B cell (primary cell): Measurements from ENCODE around the gene CLEC2A. TPM values are rescaled to one million over a fixed set of nuclear protein-coding genes. Genes with fewer than 3 reads are reported as not detected.
"Not testable (repeated sequence)": the region's sequence is repeated elsewhere in the genome, so short reads cannot be mapped to it uniquely, and the experiment has no call there.

Experiments
- ATAC-seq: fragments of 200-7000 bp; cut with Tn5 transposase; one replicate; pipeline ENCODE4 v1.10.0; 2021; ENCODE audit warnings: low read depth, mild to moderate bottlenecking, moderate number of reproducible peaks, moderate library complexity
- CTCF ChIA-PET: fragments of 350-600 bp; sonication (Branson Sonifier 250); formaldehyde crosslinking; loops from one replicate; lab custom pipeline; 2021; ENCODE audit warnings: antibody characterized with exemption, inconsistent platforms; lab: Charles Lee
- POLR2A ChIA-PET: fragments of 350-600 bp; sonication (Branson Sonifier 250); formaldehyde crosslinking; loops from one replicate; lab custom pipeline; 2021; ENCODE audit warnings: antibody characterized with exemption; lab: Charles Lee
- DNase-seq: peaks from one replicate; pipeline ENCODE4 v3.0.0; 2013
- H2AFZ ChIP-seq: 2 replicates; pipeline ENCODE4 v1.6.1; 2012; ENCODE audit warnings: mild to moderate bottlenecking, low read depth, low read length; ENCODE audit not compliant: insufficient read depth, poor library complexity, severe bottlenecking
- H3K27ac ChIP-seq, 2 donors: 1 replicate in 1 of 2; 2 replicates in 1 of 2; pipeline ENCODE4 v1.5.1; 2012 to 2013; ENCODE audit warnings: low read length in 2 of 2, mild to moderate bottlenecking in 2 of 2, moderate library complexity in 1 of 2
- H3K27me3 ChIP-seq, 4 experiments: fragments of 200-600 bp in 1 of 4; sonication (generic) in 1 of 4; replicated peaks in 1 of 4; 1 replicate in 2 of 4; 2 replicates in 2 of 4; pipeline versions ENCODE4 v1.6.1 to v1.7.0; 2013 to 2016; ENCODE audit warnings: low read length in 3 of 4, mild to moderate bottlenecking in 2 of 4, mixed read lengths in 1 of 4, moderate library complexity in 1 of 4; ENCODE audit not compliant: insufficient read depth in 4 of 4, control insufficient read depth in 3 of 4; ENCODE audit errors: control extremely low read depth in 1 of 4
- H3K36me3 ChIP-seq, 2 experiments: replicated peaks in 1 of 2; 1 replicate in 1 of 2; 2 replicates in 1 of 2; pipeline versions ENCODE4 v1.6.1 to v1.7.1; 2013; ENCODE audit warnings: low read length in 1 of 2; ENCODE audit not compliant: insufficient read depth in 2 of 2, control insufficient read depth in 1 of 2; ENCODE audit errors: control extremely low read depth in 1 of 2, extremely low read depth in 1 of 2
- H3K4me1 ChIP-seq, 2 donors: fragments of 200-600 bp in 1 of 2; sonication (generic) in 1 of 2; 1 replicate in 1 of 2; 2 replicates in 1 of 2; pipeline versions ENCODE4 v1.5.1 to v1.6.1; 2013 to 2017; ENCODE audit warnings: low read length in 2 of 2; ENCODE audit not compliant: control insufficient read depth in 2 of 2, insufficient read depth in 2 of 2
- H3K4me2 ChIP-seq: replicated peaks from 2 replicates; pipeline ENCODE3; 2012; ENCODE audit warnings: mild to moderate bottlenecking, low read depth, low read length; ENCODE audit not compliant: poor library complexity, severe bottlenecking
- H3K4me3 ChIP-seq, 5 experiments: fragments of 200-600 bp in 1 of 5; sonication (generic) in 1 of 5; 1 replicate in 3 of 5; 2 replicates in 2 of 5; pipeline versions ENCODE4 v1.5.1 to v1.7.0; 2011 to 2016; ENCODE audit warnings: low read length in 4 of 5, mild to moderate bottlenecking in 4 of 5, low read depth in 2 of 5, control low read depth in 1 of 5, moderate library complexity in 1 of 5; ENCODE audit not compliant: insufficient read depth in 1 of 5; ENCODE audit errors: control extremely low read depth in 1 of 5, extremely low read depth in 1 of 5
- H3K79me2 ChIP-seq: fragments of 200-600 bp; sonication (generic); one replicate; pipeline ENCODE4 v1.6.0; 2016; ENCODE audit warnings: low read length; ENCODE audit not compliant: control insufficient read depth, insufficient read depth
- H3K9ac ChIP-seq: fragments of 200-600 bp; sonication (generic); 2 replicates; pipeline ENCODE4 v1.6.1; 2017; ENCODE audit warnings: mild to moderate bottlenecking, low read length, moderate library complexity
- H3K9me3 ChIP-seq, 3 donors: one replicate each; pipeline versions ENCODE4 v1.6.1 to v1.7.1; 2013; ENCODE audit warnings: low read length in 2 of 3; ENCODE audit not compliant: control insufficient read depth in 2 of 3, insufficient read depth in 1 of 3; ENCODE audit errors: control extremely low read depth in 1 of 3
- H4K20me1 ChIP-seq: 2 replicates; pipeline ENCODE4 v1.6.0; 2012; ENCODE audit warnings: mild to moderate bottlenecking, low read length; ENCODE audit not compliant: insufficient read depth, control insufficient read depth, poor library complexity, severe bottlenecking
- H3K27ac Mint-ChIP-seq: one replicate; pipeline ENCODE4 v1.8.0; 2021; ENCODE audit warnings: mixed read lengths
- H3K27me3 Mint-ChIP-seq: one replicate; pipeline ENCODE4 v1.8.0; 2021; ENCODE audit warnings: mixed read lengths
- H3K4me1 Mint-ChIP-seq: one replicate; pipeline ENCODE4 v1.8.0; 2021; ENCODE audit warnings: mixed read lengths
- H3K4me3 Mint-ChIP-seq: one replicate; pipeline ENCODE4 v1.8.0; 2021; ENCODE audit warnings: mixed read lengths
- H3K9me3 Mint-ChIP-seq: one replicate; pipeline ENCODE4 v1.8.0; 2022; ENCODE audit warnings: mixed read lengths; ENCODE audit not compliant: insufficient read depth
- EZH2 ChIP-seq: IDR thresholded peaks from 2 replicates; pipeline ENCODE4 v1.6.1; 2012; ENCODE audit warnings: borderline replicate concordance, low read depth, mild to moderate bottlenecking, moderate library complexity, low read length; ENCODE audit not compliant: insufficient read depth, poor library complexity, severe bottlenecking
- WGBS: methylation state at CpG from one replicate; pipeline ENCODE4 v1.1.5; 2013; ENCODE audit warnings: missing lambda C conversion rate; ENCODE audit not compliant: insufficient coverage; 5-methylcytosine and 5-hydroxymethylcytosine counted together
- intact Hi-C: fragments of 100-400 bp; cut with micrococcal nuclease; formaldehyde crosslinking; loops from one replicate; pipeline ENCODE4 v1.10.0; 2022
- polyA plus RNA-seq: library from polyadenylated mRNA; depleted of rRNA; stranded (reverse); fragments of >200 nt; gene quantifications from 2 replicates; pipeline ENCODE4 v1.2.3, GENCODE V29; 2012
- total RNA-seq, 2 donors: library from RNA; stranded (reverse); fragments of 120-200 nt in 1 of 2; gene quantifications; 1 replicate in 1 of 2; 2 replicates in 1 of 2; pipeline versions ENCODE4 v1.2.3 to v1.2.4, GENCODE V29; 2013 to 2022
- TF ChIP-seq, protein P1 (sequence below): fragments of 200-600 bp; IDR thresholded peaks from one replicate; pipeline ENCODE4 v1.8.0; 2022; ENCODE audit warnings: antibody characterized with exemption, mild to moderate bottlenecking

Gene CLEC2A
- total and polyA plus RNA-seq, 2 donors (not counting 1 experiment from before 2014, with no cell fraction given) = not detected

DNA sequence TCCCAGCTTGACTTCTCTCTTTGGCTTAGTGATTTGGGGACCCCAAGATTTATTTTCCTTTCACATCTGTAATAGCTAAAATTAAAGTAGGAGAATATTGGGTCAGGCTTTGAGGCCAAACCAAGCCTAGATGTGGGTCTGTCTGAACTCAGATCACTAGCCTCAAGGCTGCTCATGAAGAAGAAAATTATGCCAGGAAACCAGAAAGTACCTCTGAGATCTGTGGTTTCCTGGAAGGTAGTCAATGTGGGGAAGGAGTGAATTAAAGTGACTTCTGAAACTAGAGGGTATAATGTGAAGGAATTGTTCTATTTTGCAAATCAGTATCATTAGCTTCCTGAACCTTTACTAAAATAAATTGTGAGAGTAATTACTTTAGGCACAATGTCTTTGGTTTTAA, 25.7 kb upstream of the CLEC2A start:
- ATAC-seq = no peak
- CTCF ChIA-PET = no interaction called here

DNA sequence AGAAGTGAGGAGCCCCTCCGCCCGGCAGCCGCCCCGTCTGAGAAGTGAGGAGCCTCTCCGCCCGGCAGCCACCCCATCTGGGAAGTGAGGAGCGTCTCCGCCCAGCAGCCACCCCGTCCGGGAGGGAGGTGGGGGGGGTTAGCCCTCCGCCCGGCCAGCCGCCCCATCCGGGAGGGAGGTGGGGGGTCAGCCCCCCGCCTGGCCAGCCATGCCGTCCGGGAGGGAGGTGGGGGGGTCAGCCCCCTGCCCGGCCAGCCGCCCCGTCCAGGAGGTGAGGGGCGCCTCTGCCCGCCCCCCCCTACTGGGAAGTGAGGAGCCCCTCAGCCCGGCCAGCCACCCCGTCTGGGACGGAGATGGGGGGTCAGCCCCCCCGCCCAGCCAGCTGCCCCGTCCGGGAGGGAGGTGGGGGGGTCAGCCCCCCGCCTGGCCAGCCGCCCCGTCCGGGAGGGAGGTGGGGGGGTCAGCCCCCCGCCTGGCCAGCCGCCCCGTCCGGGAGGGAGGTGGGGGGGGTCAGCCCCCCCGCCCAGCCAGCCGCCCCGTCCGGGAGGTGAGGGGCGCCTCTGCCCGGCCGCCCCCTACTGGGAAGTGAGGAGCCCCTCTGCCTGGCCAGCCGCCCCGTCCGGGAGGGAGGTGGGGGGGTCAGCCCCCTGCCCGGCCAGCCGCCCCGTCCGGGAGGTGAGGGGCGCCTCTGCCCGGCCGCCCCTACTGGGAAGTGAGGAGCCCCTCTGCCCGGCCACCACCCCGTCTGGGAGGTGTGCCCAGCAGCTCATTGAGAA, 21.0 kb upstream of the CLEC2A start:
- H3K4me1 Mint-ChIP-seq = peaks cover 43% of the 10 kb centered on the region
- H3K4me1 ChIP-seq = peaks cover 32 to 35% of the 10 kb centered on the region in 2 donors
- POLR2A ChIA-PET, ATAC-seq, H3K9ac ChIP-seq, CTCF ChIA-PET, H3K27me3 ChIP-seq, H4K20me1 ChIP-seq, H3K4me3 Mint-ChIP-seq, H3K9me3 ChIP-seq, H3K27me3 Mint-ChIP-seq, H3K9me3 Mint-ChIP-seq, H2AFZ ChIP-seq, intact Hi-C loops, H3K27ac ChIP-seq, H3K4me3 ChIP-seq, H3K79me2 ChIP-seq, H3K4me2 ChIP-seq, DNase-seq, H3K27ac Mint-ChIP-seq, H3K36me3 ChIP-seq: not testable (repeated sequence)
- no CpG with 5 or more reads among the region's 55 CpGs for WGBS

More for the DNA sequence above, 25.7 kb upstream of the CLEC2A start:
- Histone ChIP-seq H3K36me3 (no peaks in the 10 kb centered on the region), H2AFZ (no peak overlapping the region), H3K27me3 (peaks cover 0 to 3% (median 0%) of the 10 kb centered on the region in 4 experiments), H3K27ac (no peak overlapping the region), H3K9ac (no peak overlapping the region), H4K20me1 (no peaks in the 10 kb centered on the region), H3K79me2 (no peaks in the 10 kb centered on the region), H3K4me3 (no peak overlapping the region), H3K9me3 (no peaks in the 10 kb centered on the region), H3K4me2 (peak overlapping the region; percentile 34), H3K4me1 (peaks cover 29 to 33% of the 10 kb centered on the region in 2 donors)
- Mint-ChIP-seq H3K4me1 (peaks cover 35% of the 10 kb centered on the region), H3K9me3 (no peaks in the 10 kb centered on the region), H3K27me3 (peaks cover 3% of the 10 kb centered on the region), H3K4me3 (peak overlapping the region; percentile 0), H3K27ac (no peak overlapping the region)
- TF ChIP-seq, protein P1, sequence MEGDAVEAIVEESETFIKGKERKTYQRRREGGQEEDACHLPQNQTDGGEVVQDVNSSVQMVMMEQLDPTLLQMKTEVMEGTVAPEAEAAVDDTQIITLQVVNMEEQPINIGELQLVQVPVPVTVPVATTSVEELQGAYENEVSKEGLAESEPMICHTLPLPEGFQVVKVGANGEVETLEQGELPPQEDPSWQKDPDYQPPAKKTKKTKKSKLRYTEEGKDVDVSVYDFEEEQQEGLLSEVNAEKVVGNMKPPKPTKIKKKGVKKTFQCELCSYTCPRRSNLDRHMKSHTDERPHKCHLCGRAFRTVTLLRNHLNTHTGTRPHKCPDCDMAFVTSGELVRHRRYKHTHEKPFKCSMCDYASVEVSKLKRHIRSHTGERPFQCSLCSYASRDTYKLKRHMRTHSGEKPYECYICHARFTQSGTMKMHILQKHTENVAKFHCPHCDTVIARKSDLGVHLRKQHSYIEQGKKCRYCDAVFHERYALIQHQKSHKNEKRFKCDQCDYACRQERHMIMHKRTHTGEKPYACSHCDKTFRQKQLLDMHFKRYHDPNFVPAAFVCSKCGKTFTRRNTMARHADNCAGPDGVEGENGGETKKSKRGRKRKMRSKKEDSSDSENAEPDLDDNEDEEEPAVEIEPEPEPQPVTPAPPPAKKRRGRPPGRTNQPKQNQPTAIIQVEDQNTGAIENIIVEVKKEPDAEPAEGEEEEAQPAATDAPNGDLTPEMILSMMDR = no peak
- TF ChIP-seq EZH2 = no peak
- no peak for DNase-seq
- POLR2A ChIA-PET = no interaction called here
- intact Hi-C loops = no loop called here
